Activated naive CD8-positive, alpha-beta T cell (primary cell): ENCODE measurements around the gene HPGD.
"Not testable (repeated sequence)": the region's sequence is repeated elsewhere in the genome, so short reads cannot be mapped to it uniquely, and the experiment has no call there.

Source experiments
- H3K27ac Mint-ChIP-seq: one replicate; pipeline ENCODE4 v1.8.0; 2021; ENCODE audit warnings: mixed read lengths
- H3K27me3 Mint-ChIP-seq: one replicate; pipeline ENCODE4 v1.8.0; 2021; ENCODE audit warnings: mixed read lengths
- H3K36me3 Mint-ChIP-seq: one replicate; pipeline ENCODE4 v1.8.0; 2021; ENCODE audit warnings: mixed read lengths
- H3K4me1 Mint-ChIP-seq: one replicate; pipeline ENCODE4 v1.8.0; 2021; ENCODE audit warnings: low read depth, mixed read lengths
- H3K4me3 Mint-ChIP-seq: one replicate; pipeline ENCODE4 v1.8.0; 2021; ENCODE audit warnings: mild to moderate bottlenecking, mixed read lengths
- H3K9me3 Mint-ChIP-seq: one replicate; pipeline ENCODE4 v1.8.0; 2021; ENCODE audit warnings: low read depth, mixed read lengths

HPGD gene

GRCh38 chr4:174512745-174513144 is 9.5 kb downstream of the HPGD start:
- no peaks in the 10 kb centered on the region for H3K9me3 Mint-ChIP-seq
- H3K4me1 Mint-ChIP-seq: peaks cover 2% of the 10 kb centered on the region
- no peaks in the 10 kb centered on the region for H3K27me3 Mint-ChIP-seq
- no peak overlapping the region for H3K27ac Mint-ChIP-seq
- no peak overlapping the region for H3K4me3 Mint-ChIP-seq
- H3K36me3 Mint-ChIP-seq: no peaks in the 10 kb centered on the region

DNA sequence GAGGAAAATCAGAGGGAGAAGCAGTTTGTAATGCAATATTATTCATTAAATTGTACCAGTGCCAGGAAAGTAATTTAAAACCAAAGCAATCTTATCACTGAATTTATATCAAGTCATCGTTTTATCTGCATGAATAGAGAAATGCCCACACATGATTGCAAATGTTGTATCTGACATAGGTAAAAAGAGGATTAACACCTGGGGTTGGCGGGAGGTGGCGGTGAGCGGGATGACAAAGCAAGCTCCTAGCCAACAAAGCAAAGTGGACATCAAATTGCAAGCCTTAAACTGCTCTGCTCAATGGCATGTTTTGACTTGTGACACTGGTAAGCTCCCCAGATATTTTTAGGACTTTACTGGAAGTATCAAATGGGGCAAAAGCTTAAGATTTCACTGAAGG is 16.4 kb downstream of the HPGD start:
- Mint-ChIP-seq H3K27me3 (no peaks in the 10 kb centered on the region), H3K27ac (no peak overlapping the region), H3K36me3 (no peaks in the 10 kb centered on the region), H3K9me3 (no peaks in the 10 kb centered on the region), H3K4me3 (no peak overlapping the region), H3K4me1 (no peaks in the 10 kb centered on the region)

DNA sequence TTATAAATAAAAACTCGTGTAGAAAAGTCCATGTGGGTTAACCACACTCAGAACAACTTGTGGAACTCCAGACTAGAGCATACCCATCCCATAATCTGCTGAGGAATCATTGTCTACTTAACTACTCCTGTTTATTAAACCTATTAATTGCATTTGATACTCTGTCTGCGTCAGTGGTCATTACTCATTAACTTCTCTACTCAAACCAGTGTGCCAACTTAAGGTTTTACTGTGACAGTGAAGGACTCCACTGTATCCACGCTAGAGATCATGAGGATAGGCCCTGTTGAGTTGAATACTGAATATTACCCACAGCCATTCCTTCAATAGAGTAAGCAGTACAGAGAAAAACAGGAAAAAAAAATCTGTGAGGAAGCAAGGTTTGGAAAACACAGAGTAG is 17.3 kb downstream of the HPGD start:
- no peaks in the 10 kb centered on the region for H3K9me3 Mint-ChIP-seq
- no peak overlapping the region for H3K27ac Mint-ChIP-seq
- no peaks in the 10 kb centered on the region for H3K27me3 Mint-ChIP-seq
- H3K4me3 Mint-ChIP-seq: no peak overlapping the region
- H3K4me1 Mint-ChIP-seq: no peaks in the 10 kb centered on the region
- H3K36me3 Mint-ChIP-seq: no peaks in the 10 kb centered on the region

DNA sequence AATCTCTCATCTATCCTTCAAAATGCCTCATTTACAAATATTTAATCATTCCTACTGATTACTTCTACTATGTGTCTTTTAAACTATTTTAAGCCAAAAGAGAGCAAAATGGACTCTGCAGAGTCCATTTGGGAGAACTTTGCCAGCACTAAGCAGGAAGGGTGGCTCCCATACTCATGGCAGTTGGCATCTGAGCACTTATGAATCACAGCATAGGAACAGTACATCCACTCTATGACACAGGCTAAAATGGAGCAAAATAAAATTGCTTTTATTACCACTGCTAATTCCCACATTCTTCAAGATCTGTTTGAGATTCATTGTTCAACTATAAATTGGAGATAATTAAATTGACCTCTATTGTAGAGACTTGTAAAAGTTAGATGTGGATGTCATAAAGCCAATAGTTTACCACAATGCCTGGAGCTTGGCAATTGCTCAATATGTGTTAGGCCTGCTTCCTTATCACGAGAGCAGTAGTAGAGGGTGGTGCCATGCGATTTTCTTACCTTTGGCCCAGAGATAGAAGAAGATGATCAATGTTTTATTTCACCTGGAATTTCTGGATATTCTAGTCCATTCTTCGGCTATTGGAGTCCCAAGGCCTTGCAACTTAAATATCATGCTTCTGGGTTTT is 19.1 kb downstream of the HPGD start:
- peaks cover under 1% of the 10 kb centered on the region for H3K4me1 Mint-ChIP-seq
- H3K27ac Mint-ChIP-seq: no peak overlapping the region
- no peaks in the 10 kb centered on the region for H3K27me3 Mint-ChIP-seq
- H3K36me3 Mint-ChIP-seq: no peaks in the 10 kb centered on the region
- no peak overlapping the region for H3K4me3 Mint-ChIP-seq
- no peaks in the 10 kb centered on the region for H3K9me3 Mint-ChIP-seq

DNA sequence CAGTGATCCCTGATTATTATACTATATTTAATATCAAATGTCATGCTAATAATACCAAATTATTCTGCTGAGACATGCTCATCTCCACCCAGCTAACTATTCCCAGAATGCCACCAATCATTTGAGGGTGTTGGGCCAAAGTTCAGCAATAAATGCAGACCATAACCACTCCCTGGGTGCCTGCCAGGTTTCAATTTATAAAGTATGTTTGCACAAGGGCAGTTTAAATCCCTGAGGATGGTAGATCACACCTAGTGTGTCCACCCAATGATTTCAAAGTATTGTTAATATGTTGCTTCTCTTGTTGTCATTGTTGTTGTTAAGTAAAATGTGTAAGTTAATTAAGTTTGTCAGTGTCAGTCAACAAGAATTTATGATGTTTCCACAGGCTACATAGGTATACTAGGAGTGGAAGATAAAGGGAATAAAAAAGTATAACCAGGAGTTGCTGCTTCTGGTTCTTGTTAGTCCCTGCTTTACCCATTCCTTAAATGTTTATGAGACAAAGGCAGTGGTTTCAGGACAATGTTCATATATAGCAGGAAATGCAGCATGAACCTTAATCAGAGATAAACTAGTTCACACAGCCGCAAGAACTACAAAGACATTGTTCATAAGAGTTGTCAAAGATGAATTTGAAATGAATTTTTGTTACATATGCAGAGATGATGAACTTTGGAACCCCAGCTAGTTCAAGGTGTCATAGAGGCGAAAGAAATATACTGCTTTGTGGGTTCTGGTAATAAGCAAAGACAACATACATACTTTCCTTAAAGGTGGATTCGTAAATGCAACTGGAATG is 25.5 kb downstream of the HPGD start:
- Mint-ChIP-seq H3K4me1 (peaks cover 6% of the 10 kb centered on the region), H3K27ac (peak overlapping the region; percentile 28), H3K4me3 (no peak overlapping the region), H3K36me3 (no peaks in the 10 kb centered on the region), H3K27me3 (no peaks in the 10 kb centered on the region), H3K9me3 (no peaks in the 10 kb centered on the region)

DNA sequence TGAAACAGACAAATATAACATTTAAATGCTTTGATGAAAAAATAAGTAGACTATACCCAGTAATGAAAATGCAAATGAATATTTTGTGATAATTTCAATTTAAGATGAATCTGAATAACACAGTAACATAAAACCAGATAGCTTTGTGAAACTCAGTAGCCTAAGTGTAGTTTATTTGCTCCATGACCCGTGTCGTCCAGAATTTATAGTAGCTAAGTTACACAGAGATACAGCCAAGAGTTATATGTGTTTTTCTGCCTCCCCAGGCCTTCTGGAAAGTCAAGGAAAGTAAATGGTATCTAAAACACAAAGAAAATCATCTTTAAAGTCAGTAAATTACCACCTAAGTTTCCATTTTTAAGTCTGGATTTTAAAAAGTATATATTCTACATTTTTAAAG is 26.7 kb downstream of the HPGD start:
- Mint-ChIP-seq H3K9me3 (no peaks in the 10 kb centered on the region), H3K36me3 (no peaks in the 10 kb centered on the region), H3K4me1 (peaks cover 6% of the 10 kb centered on the region), H3K27me3 (no peaks in the 10 kb centered on the region), H3K27ac (no peak overlapping the region), H3K4me3 (no peak overlapping the region)

DNA sequence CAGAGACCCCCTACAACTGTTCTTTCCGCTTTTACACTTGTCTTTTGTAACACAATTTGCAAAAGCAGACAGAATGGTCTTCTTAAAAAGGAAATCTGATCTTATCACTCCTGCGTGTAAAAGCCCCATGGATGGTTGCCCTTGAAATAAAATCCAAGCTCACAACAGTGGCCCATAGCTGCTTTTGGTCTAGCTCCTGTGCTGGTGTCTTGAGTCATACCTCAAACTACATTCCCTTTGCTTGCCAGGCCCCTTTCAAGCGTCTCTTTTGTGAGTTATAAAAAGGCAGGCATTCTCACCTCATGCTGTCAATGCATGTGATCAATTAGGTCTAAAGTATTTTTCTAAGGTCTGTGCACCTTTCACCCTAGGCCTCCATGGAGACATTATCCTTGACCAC is 27.6 kb downstream of the HPGD start:
- Mint-ChIP-seq H3K4me1 (peaks cover 6% of the 10 kb centered on the region), H3K36me3 (no peaks in the 10 kb centered on the region), H3K27ac (no peak overlapping the region), H3K27me3 (no peaks in the 10 kb centered on the region), H3K4me3 (no peak overlapping the region), H3K9me3 (no peaks in the 10 kb centered on the region)

DNA sequence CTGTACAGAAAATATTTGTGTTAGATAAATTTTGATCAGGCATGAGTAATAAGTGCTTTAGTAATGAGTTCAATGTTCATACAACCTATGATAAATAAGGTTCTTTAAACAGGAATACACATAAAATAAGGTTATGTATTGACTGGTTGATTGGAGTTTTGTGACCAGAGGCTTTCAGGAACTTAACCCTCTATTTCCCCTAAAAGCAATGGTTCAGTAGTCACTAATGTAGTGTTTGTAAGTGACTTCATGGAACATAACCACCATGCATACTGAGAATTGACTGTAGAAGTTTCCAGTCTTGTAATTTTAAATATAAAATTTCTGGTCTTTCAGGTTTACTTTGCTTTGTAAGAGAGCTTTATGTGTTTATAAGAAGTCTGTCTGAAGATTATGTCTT is 28.1 kb downstream of the HPGD start:
- peaks cover 6% of the 10 kb centered on the region for H3K4me1 Mint-ChIP-seq
- no peaks in the 10 kb centered on the region for H3K27me3 Mint-ChIP-seq
- H3K4me3 Mint-ChIP-seq: no peak overlapping the region
- H3K36me3 Mint-ChIP-seq: no peaks in the 10 kb centered on the region
- no peaks in the 10 kb centered on the region for H3K9me3 Mint-ChIP-seq
- H3K27ac Mint-ChIP-seq: no peak overlapping the region

DNA sequence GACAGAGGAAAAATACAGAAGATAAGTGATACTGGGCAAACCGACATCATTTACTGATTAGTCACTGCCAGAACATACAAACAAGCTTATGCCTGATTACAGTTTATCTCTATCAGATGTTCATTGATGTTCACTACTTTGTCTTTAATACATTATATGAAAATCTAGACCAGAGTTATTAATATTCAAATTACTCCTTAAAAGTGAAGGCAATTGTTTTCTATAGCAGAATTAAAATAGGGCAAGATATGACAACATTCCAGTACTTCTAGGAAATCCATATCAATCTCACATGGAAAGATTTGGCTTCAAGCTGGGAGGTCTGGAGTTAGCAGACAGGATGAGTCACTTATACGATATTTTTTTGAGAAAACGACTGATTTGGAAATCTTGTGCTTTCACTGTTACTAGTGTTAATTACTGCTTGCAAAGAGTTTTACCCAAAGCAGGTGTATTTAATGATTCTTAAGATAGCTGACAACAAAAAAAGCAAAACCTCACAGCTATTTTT is 31.8 kb downstream of the HPGD start:
- H3K4me1 Mint-ChIP-seq: no peaks in the 10 kb centered on the region
- H3K36me3 Mint-ChIP-seq: no peaks in the 10 kb centered on the region
- H3K9me3 Mint-ChIP-seq: no peaks in the 10 kb centered on the region
- no peak overlapping the region for H3K27ac Mint-ChIP-seq
- no peak overlapping the region for H3K4me3 Mint-ChIP-seq
- no peaks in the 10 kb centered on the region for H3K27me3 Mint-ChIP-seq

DNA sequence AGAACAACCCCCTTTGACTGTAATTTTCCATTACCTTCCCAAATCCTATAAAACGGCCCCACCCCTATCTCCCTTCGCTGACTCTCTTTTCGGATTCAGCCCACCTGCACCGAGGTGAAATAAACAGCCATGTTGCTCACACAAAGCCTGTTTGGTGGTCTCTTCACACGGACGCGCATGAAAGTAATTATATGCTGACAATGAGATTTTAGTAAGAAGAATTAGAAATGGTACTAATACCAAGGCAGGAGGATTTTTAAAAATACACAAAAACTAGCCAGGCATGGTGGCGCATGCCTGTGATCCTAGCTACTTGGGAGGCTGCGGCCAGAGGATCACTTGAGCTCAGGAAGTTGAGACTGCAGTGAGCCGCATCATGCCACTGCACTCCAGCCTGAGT is 33.9 kb downstream of the HPGD start:
- not testable (repeated sequence) for H3K4me3 Mint-ChIP-seq, H3K27ac Mint-ChIP-seq, H3K9me3 Mint-ChIP-seq, H3K27me3 Mint-ChIP-seq, H3K4me1 Mint-ChIP-seq, H3K36me3 Mint-ChIP-seq

GRCh38 chr4:174485025-174485424 is 37.3 kb downstream of the HPGD start:
- H3K9me3 Mint-ChIP-seq: no peaks in the 10 kb centered on the region
- H3K36me3 Mint-ChIP-seq: no peaks in the 10 kb centered on the region
- H3K4me3 Mint-ChIP-seq: no peak overlapping the region
- no peaks in the 10 kb centered on the region for H3K4me1 Mint-ChIP-seq
- no peak overlapping the region for H3K27ac Mint-ChIP-seq
- no peaks in the 10 kb centered on the region for H3K27me3 Mint-ChIP-seq

DNA sequence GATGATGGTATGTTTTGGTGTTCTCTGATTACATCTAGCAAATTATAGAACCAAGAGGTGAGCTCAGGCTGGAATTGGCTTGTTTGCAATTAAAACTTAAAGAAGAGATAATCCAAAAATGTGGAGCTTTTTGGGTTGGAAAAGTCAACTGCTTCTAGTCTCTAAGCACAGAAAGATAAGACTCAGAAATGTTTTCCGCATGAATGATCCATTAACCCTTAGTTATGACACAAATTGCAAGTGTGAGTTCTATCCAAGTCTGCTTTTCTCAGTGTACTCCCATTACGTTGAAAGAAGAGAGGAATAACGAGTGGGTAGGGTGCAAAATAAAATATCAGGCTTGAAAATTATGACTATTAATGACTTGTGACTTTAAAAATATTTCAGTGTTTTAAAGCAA is 38.5 kb downstream of the HPGD start:
- Mint-ChIP-seq H3K4me1 (no peaks in the 10 kb centered on the region), H3K27ac (no peak overlapping the region), H3K9me3 (no peaks in the 10 kb centered on the region), H3K36me3 (no peaks in the 10 kb centered on the region), H3K27me3 (no peaks in the 10 kb centered on the region), H3K4me3 (no peak overlapping the region)

DNA sequence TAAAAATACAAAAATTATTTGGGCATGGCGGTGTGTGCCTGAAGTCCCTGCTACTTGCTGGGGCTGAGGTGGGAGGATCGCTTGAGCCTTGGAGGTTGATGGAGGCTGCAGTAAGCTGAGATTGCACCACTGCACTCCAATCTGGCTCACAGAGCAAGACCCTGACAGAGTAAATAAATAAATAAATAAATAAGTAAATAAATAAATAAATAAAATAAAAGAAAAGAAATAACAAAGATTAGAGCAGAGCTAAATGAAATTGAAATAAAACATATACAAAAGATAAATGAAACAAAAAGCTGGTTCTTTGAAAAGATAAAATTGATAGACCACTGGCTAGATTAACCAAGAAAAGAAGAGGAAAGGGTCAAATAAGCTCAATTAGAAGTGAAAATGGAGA is 43.1 kb downstream of the HPGD start:
- peaks cover 1% of the 10 kb centered on the region for H3K27me3 Mint-ChIP-seq
- no peaks in the 10 kb centered on the region for H3K36me3 Mint-ChIP-seq
- no peaks in the 10 kb centered on the region for H3K4me1 Mint-ChIP-seq
- no peaks in the 10 kb centered on the region for H3K9me3 Mint-ChIP-seq
- no peak overlapping the region for H3K27ac Mint-ChIP-seq
- H3K4me3 Mint-ChIP-seq: no peak overlapping the region

- no peak overlapping the region for H3K4me3 Mint-ChIP-seq
Observed at GRCh38 chr4:174475528-174475927, 46.8 kb downstream of the HPGD start.

GRCh38 chr4:174474457-174475075 is 47.7 kb downstream of the HPGD start:
- Mint-ChIP-seq H3K4me1 (no peaks in the 10 kb centered on the region), H3K4me3 (no peak overlapping the region), H3K36me3 (no peaks in the 10 kb centered on the region), H3K27me3 (peaks cover 1% of the 10 kb centered on the region), H3K9me3 (no peaks in the 10 kb centered on the region), H3K27ac (no peak overlapping the region)

More at GRCh38 chr4:174475528-174475927, 46.8 kb downstream of the HPGD start:
- Mint-ChIP-seq H3K9me3 (no peaks in the 10 kb centered on the region), H3K36me3 (no peaks in the 10 kb centered on the region), H3K27me3 (peaks cover 1% of the 10 kb centered on the region), H3K27ac (no peak overlapping the region), H3K4me1 (no peaks in the 10 kb centered on the region)
